Fibroblast of pulmonary artery (primary cell): Measurements from ENCODE around the gene SEMA4C.

ENCODE experiments used
- DNase-seq: peaks from one replicate; pipeline ENCODE4 v3.0.0-alpha.2; 2010; ENCODE audit warnings: low read depth
- H3K4me3 ChIP-seq: replicated peaks from 2 replicates; pipeline ENCODE4 v1.5.1; 2011; ENCODE audit warnings: low read depth, mild to moderate bottlenecking, control low read depth, low read length, moderate library complexity
- CTCF ChIP-seq: IDR thresholded peaks from 2 replicates; pipeline ENCODE4 v1.5.1; 2011; ENCODE audit warnings: mild to moderate bottlenecking, control low read depth, low read length, inconsistent platforms; ENCODE audit errors: missing control alignments

Gene SEMA4C

GRCh38 chr2:96824079-96824870 is 45.6 kb downstream of the SEMA4C start:
- no peak for TF ChIP-seq CTCF
- DNase-seq = peak; percentile 72
- H3K4me3 ChIP-seq = no peak overlapping the region

GRCh38 chr2:96823198-96823597 is 46.7 kb downstream of the SEMA4C start:
- no peak overlapping the region for H3K4me3 ChIP-seq
- no peak for TF ChIP-seq CTCF
- DNase-seq = no peak

- TF ChIP-seq CTCF = no peak
- H3K4me3 ChIP-seq = no peak overlapping the region
- no peak for DNase-seq
Measured at GRCh38 chr2:96822786-96823185, 47.1 kb downstream of the SEMA4C start.

GRCh38 chr2:96821113-96821675 is 48.7 kb downstream of the SEMA4C start:
- no peak overlapping the region for H3K4me3 ChIP-seq
- no peak for TF ChIP-seq CTCF
- no peak for DNase-seq

- DNase-seq = no peak
- TF ChIP-seq CTCF = no peak
- no peak overlapping the region for H3K4me3 ChIP-seq
Measured at GRCh38 chr2:96819876-96820511, 49.9 kb downstream of the SEMA4C start.

DNA sequence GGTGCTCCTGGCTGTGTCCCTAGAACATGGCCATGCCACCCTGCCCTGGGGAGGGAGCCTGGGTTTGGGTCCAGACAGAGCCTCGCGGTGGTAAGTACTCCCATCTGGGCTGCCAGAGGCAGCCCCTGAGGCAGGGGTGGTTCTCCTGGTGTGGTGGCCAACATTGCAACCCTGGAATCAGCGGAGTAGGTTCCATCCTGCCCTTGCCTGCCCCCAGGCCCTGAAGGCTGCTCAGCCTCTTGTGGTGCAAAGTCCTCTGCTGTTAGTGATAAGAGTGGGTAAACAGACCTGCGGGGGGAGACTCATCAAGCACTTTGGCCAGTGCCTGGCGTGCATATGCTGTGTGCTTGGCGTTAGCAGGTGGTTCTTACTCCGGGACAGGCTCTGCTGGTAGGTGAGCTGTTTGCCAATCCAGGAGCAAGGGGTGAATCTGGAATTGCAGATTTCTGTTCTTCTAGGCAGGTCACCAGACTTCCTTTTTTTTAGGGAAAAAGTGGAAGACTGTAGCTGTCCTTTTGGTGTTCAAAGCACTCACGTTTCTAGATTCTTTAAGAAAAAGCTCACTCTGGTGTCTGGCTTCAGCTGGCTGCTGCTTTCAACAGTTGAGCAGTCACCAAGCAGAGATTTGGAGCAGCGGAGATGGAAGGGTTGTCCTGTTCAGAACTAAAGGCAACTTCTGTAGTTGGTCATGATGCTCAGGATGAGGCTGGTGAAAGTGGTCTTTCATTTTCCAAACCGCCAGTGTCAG is 50.6 kb downstream of the SEMA4C start:
- no peak for TF ChIP-seq CTCF
- no peak for DNase-seq

More for the DNA sequence above, 50.6 kb downstream of the SEMA4C start:
- H3K4me3 ChIP-seq = no peak overlapping the region
